GM12878 (cell line): ENCODE measurements around the gene SNRNP200.
A peak's percentile ranks its signal among the peaks of the same experiment; 100 is the strongest.

Experiments
- CTCF ChIP-seq, 3 experiments: IDR thresholded peaks in 2 of 3; conservative IDR thresholded peaks in 1 of 3; 2 replicates each; pipeline ENCODE4 v1.5.1; 2011; ENCODE audit warnings: low read depth in 3 of 3, low read length in 3 of 3, mild to moderate bottlenecking in 3 of 3, control low read depth in 2 of 3, moderate library complexity in 2 of 3, inconsistent platforms in 1 of 3, mixed read lengths in 1 of 3; ENCODE audit not compliant: control insufficient read depth in 2 of 3, insufficient read depth in 1 of 3; ENCODE audit errors: extremely low read depth in 1 of 3
- EP300 ChIP-seq, 2 experiments: fragments of 150-350 bp in 1 of 2; IDR thresholded peaks; 2 replicates each; pipeline ENCODE4 v1.6.1; 2011 to 2012; ENCODE audit warnings: low read depth in 2 of 2, low read length in 2 of 2, borderline replicate concordance in 1 of 2, improper control_type of control experiment in 1 of 2, inconsistent platforms in 1 of 2; ENCODE audit not compliant: control insufficient read depth in 1 of 2
- FOXM1 ChIP-seq: IDR thresholded peaks from 2 replicates; pipeline ENCODE4 v1.6.1; 2012; ENCODE audit warnings: low read depth, mild to moderate bottlenecking, inconsistent platforms, low read length, moderate library complexity
- IRF3 ChIP-seq: fragments of 450-650 bp; IDR thresholded peaks from 2 replicates; pipeline ENCODE4 v1.6.1; 2014; ENCODE audit warnings: mild to moderate bottlenecking
- MAX ChIP-seq: IDR thresholded peaks from 2 replicates; pipeline ENCODE4 v1.6.1; 2012; ENCODE audit warnings: low read depth, low read length, improper control_type of control experiment
- PBX3 ChIP-seq: IDR thresholded peaks from 2 replicates; pipeline ENCODE4 v1.6.1; 2011; ENCODE audit warnings: mild to moderate bottlenecking, low read depth, low read length, moderate library complexity; ENCODE audit not compliant: insufficient replicate concordance
- PKNOX1 ChIP-seq: fragments of 450-650 bp; IDR thresholded peaks from 2 replicates; pipeline ENCODE4 v1.6.1; 2016; ENCODE audit warnings: mild to moderate bottlenecking
- POLR2A ChIP-seq: IDR thresholded peaks from 2 replicates; pipeline ENCODE4 v1.6.1; 2011; ENCODE audit warnings: low read depth, mild to moderate bottlenecking, low read length
- TCF12 ChIP-seq: IDR thresholded peaks from 2 replicates; pipeline ENCODE4 v1.6.1; 2011; ENCODE audit warnings: low read depth, mild to moderate bottlenecking, low read length
- ZNF207 ChIP-seq: fragments of 450-650 bp; IDR thresholded peaks from 2 replicates; pipeline ENCODE4 v1.6.1; 2014; ENCODE audit warnings: antibody characterized with exemption, mild to moderate bottlenecking, borderline replicate concordance

GRCh38 chr2:96320728-96321622 is 15.6 kb upstream of the SNRNP200 start:
- TF ChIP-seq CTCF (IDR thresholded peaks at IDR 0.05 in 2 of 3, conservative IDR thresholded peaks at IDR 0.05 in 1 of 3; ENCODE audit: control insufficient read depth in 2 of 3, extremely low read depth in 1 of 3, insufficient read depth in 1 of 3, low read depth in 3 of 3, low read length in 3 of 3) (no peak), FOXM1 (no peak), POLR2A (no peak; the same call in 1 of the 2 replicates), PBX3 (no peak), IRF3 (no peak), PKNOX1 (peak; percentile 61), ZNF207 (no peak), EP300 (IDR thresholded peaks at IDR 0.05; ENCODE audit: borderline replicate concordance in 1 of 2, control insufficient read depth in 1 of 2, low read depth in 2 of 2, low read length in 2 of 2) (no peak), TCF12 (no peak), MAX (peak; percentile 58; the same call in 1 of the 2 replicates)
